ENCODE data around the gene SBF2. TPM values are rescaled to one million over a fixed set of nuclear protein-coding genes. Genes with fewer than 3 reads are reported as not detected.

The SBF2 gene
- total RNA-seq, 2 experiments from 2014 or later = 14.2 to 15.2 TPM

DNA sequence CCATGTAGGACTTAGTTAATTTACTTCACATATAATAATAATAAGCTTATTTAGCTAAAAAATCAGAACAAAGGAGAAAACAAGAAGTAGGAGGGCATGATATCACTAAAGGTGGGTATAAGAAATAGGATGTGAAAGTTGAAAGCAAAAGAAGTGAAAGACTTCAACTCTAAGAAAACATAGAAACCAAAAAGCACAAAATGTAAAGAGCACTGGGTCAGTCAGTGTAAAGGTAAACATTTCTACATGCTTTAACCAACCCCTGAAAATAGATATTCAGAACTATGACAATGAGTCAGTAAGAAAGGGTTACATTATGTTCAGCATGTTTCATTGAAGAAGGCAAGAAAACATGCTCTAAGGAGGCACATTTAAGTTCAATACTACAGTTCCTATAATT, 331.3 kb downstream of the SBF2 start:
- ATAC-seq (ENCODE audit: poor library complexity) (no peak), DNase-seq (no peak)
- intact Hi-C loops (cut with DNase I, micrococcal nuclease) = no loop called here
- H3K36me3 Mint-ChIP-seq (ENCODE audit: low read depth) = peaks cover 39% of the 10 kb centered on the region
- H3K27ac Mint-ChIP-seq = no peak overlapping the region
- Histone ChIP-seq H3K36me3 (ENCODE audit: insufficient read depth, low read length) (peaks cover 5% of the 10 kb centered on the region), H3K27ac (ENCODE audit: low read depth in 1 of 2, low read length in 2 of 2) (no peak overlapping the region), H3K4me1 (ENCODE audit: insufficient read depth, low read length) (no peaks in the 10 kb centered on the region), H3K4me3 (ENCODE audit: low read length) (no peak overlapping the region), H3K27me3 (ENCODE audit: control insufficient read depth in 1 of 2, insufficient read depth in 2 of 2, low read length in 2 of 2) (no peaks in the 10 kb centered on the region), H3K9me3 (ENCODE audit: control insufficient read depth in 1 of 2, insufficient read depth in 1 of 2, low read length in 2 of 2) (no peaks in the 10 kb centered on the region)
- H3K27me3 Mint-ChIP-seq = no peaks in the 10 kb centered on the region
- H3K9me3 Mint-ChIP-seq = no peaks in the 10 kb centered on the region
- TF ChIP-seq, protein P1, sequence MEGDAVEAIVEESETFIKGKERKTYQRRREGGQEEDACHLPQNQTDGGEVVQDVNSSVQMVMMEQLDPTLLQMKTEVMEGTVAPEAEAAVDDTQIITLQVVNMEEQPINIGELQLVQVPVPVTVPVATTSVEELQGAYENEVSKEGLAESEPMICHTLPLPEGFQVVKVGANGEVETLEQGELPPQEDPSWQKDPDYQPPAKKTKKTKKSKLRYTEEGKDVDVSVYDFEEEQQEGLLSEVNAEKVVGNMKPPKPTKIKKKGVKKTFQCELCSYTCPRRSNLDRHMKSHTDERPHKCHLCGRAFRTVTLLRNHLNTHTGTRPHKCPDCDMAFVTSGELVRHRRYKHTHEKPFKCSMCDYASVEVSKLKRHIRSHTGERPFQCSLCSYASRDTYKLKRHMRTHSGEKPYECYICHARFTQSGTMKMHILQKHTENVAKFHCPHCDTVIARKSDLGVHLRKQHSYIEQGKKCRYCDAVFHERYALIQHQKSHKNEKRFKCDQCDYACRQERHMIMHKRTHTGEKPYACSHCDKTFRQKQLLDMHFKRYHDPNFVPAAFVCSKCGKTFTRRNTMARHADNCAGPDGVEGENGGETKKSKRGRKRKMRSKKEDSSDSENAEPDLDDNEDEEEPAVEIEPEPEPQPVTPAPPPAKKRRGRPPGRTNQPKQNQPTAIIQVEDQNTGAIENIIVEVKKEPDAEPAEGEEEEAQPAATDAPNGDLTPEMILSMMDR (IDR thresholded peaks at IDR 0.05) = no peak
- ChIA-PET CTCF (no interaction called here), POLR2A (no interaction called here)
- H3K4me1 Mint-ChIP-seq (ENCODE audit: low read depth) = no peaks in the 10 kb centered on the region
- no peak overlapping the region for H3K4me3 Mint-ChIP-seq

DNA sequence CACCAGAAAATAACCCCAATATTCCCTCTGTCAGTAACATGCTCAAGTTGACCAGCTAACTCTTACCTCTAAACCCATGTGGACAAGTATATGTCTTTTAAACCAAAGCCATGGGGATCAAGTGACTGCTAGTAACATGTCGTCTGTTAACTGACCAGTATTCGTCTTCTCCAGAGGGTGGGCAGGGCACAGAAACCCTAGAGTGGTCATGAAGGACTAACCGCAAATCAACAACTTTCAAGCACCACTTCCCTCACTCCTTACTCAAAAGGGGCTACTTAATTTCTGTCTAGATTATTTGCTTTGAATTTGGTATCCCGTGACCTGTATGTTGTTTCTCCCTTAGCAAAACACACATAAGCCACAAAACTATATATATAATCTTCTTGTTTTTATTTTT, 336.9 kb downstream of the SBF2 start:
- H3K27me3 ChIP-seq (ENCODE audit: control insufficient read depth in 1 of 2, insufficient read depth in 2 of 2, low read length in 2 of 2) = no peaks in the 10 kb centered on the region
- no peak overlapping the region for H3K4me3 ChIP-seq (ENCODE audit: low read length)
- Mint-ChIP-seq H3K27ac (no peak overlapping the region), H3K27me3 (no peaks in the 10 kb centered on the region), H3K9me3 (no peaks in the 10 kb centered on the region), H3K4me3 (no peak overlapping the region), H3K4me1 (ENCODE audit: low read depth) (no peaks in the 10 kb centered on the region), H3K36me3 (ENCODE audit: low read depth) (peaks cover 37% of the 10 kb centered on the region)
- no peaks in the 10 kb centered on the region for H3K9me3 ChIP-seq (ENCODE audit: control insufficient read depth in 1 of 2, insufficient read depth in 1 of 2, low read length in 2 of 2)
- H3K36me3 ChIP-seq (ENCODE audit: insufficient read depth, low read length) = peaks cover 5% of the 10 kb centered on the region
- ChIA-PET CTCF (interaction anchor here (0.7 kb wide), 1 partner anchor 26 kb away, joined by 3 read pairs; no protein-coding TSS in a partner anchor), POLR2A (no interaction called here)
- DNase-seq (no peak), ATAC-seq (ENCODE audit: poor library complexity) (no peak)
- intact Hi-C loops (cut with DNase I, micrococcal nuclease) = no loop called here
- TF ChIP-seq, protein P1 (IDR thresholded peaks at IDR 0.05) = no peak
- H3K27ac ChIP-seq (ENCODE audit: low read depth in 1 of 2, low read length in 2 of 2) = no peak overlapping the region
- H3K4me1 ChIP-seq (ENCODE audit: insufficient read depth, low read length) = no peaks in the 10 kb centered on the region

DNA sequence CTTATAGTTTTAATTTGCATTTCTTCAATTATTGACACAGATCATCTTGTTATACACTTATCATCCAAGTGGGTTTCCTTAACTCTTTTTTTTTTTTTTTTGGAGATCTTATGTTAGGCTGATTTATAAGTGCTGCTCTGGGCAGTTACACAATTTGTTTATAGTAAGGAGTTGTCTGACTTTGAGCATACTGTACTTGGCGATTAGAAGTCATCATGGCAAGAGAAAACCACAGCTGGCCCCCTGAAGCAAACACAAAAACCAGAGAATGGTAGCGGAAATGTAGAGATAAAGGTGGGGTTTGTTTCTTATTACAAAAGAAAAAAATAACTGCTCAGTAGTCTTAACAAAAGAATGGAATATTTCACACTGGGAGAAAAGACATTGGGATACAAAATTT, 337.5 kb downstream of the SBF2 start:
- ChIA-PET CTCF (no interaction called here), POLR2A (interaction anchor here (0.6 kb wide), 1 partner anchor 549 kb away, joined by 3 read pairs; no protein-coding TSS in a partner anchor)
- DNase-seq = no peak

More for the DNA sequence above, 337.5 kb downstream of the SBF2 start:
- Histone ChIP-seq H3K27ac (ENCODE audit: low read depth in 1 of 2, low read length in 2 of 2) (no peak overlapping the region), H3K9me3 (ENCODE audit: control insufficient read depth in 1 of 2, insufficient read depth in 1 of 2, low read length in 2 of 2) (no peaks in the 10 kb centered on the region), H3K4me3 (ENCODE audit: low read length) (no peak overlapping the region), H3K27me3 (ENCODE audit: control insufficient read depth in 1 of 2, insufficient read depth in 2 of 2, low read length in 2 of 2) (no peaks in the 10 kb centered on the region), H3K4me1 (ENCODE audit: insufficient read depth, low read length) (no peaks in the 10 kb centered on the region), H3K36me3 (ENCODE audit: insufficient read depth, low read length) (peaks cover 5% of the 10 kb centered on the region)
- Mint-ChIP-seq H3K27ac (no peak overlapping the region), H3K36me3 (ENCODE audit: low read depth) (peaks cover 32% of the 10 kb centered on the region), H3K4me3 (no peak overlapping the region), H3K27me3 (no peaks in the 10 kb centered on the region), H3K9me3 (no peaks in the 10 kb centered on the region), H3K4me1 (ENCODE audit: low read depth) (no peaks in the 10 kb centered on the region)
- TF ChIP-seq, protein P1 (IDR thresholded peaks at IDR 0.05) = no peak
- intact Hi-C loops (cut with DNase I, micrococcal nuclease) = no loop called here
- no peak for ATAC-seq (ENCODE audit: poor library complexity)
